Renal cortex interstitium (tissue), 11 donors: ENCODE results near the gene AFTPH. TPM values are rescaled to one million over a fixed set of nuclear protein-coding genes. Genes with fewer than 3 reads are reported as not detected.

Experiments used
- DNase-seq, 11 donors: peaks; one replicate each; pipeline ENCODE4 v3.0.0-alpha.2; 2013; ENCODE audit warnings: low read depth in 9 of 11, low spot score in 4 of 11; ENCODE audit errors: extremely low read depth in 1 of 11
- polyA plus RNA-seq, 3 donors: library from polyadenylated mRNA; unstranded; fragments of 120-200 nt; gene quantifications; one replicate each; pipeline ENCODE4 v1.2.1, GENCODE V29; 2013; ENCODE audit not compliant: insufficient read length in 3 of 3

AFTPH gene
- polyA plus RNA-seq, 3 donors, result 62.6 to 83.4 (median 68.0) TPM

GRCh38 chr2:64601034-64601754 lies 77.1 kb downstream of the AFTPH start:
- DNase-seq, result no peak

DNA sequence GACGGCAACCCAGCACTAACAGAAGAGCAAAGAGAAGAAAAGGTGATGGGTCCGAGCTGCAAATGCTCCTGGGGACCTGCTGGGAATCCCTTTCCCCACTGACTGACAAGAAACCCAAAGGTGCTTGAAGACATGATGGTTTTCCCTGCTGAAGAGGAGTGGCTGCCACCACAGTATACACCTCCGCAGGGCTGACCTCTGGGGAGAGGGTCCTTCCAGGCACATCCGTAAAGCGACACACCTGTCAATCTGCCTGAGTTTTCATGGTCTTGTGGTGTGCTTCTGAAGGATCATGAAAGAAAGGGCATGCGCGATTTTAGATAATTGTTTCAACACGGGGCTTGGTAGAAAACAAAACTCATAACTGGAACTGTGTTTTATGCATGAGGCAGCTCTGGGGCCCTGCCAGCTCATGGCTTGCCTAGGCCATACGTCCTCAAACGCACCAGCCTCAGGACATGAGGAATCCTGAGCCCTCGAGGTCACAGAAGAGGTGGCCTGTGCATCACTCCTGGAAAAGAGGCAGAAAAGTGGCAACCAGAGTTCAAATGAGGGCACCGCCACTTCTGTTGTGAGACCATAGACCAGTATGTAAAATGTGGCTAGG lies 77.8 kb downstream of the AFTPH start:
- DNase-seq, result no peak

DNA sequence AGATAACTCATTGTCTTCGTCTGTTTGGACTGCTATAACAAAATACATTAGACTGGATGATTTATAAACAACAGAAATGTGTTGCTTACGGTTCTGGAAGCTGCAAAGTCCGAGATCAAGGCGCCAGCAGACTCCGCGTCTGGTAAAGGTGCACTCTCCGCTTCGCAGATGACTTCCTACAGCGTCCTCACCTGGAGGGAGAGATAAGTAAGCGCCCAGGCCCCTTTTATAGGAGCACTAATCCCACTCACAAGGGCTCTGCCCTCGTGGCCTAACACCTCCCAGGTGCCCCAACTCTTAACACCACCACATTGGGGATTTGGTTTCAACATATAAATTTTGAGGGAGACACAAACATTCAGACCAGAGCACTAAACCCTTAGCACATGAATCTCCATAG lies 78.3 kb downstream of the AFTPH start:
- no peak for DNase-seq

DNA sequence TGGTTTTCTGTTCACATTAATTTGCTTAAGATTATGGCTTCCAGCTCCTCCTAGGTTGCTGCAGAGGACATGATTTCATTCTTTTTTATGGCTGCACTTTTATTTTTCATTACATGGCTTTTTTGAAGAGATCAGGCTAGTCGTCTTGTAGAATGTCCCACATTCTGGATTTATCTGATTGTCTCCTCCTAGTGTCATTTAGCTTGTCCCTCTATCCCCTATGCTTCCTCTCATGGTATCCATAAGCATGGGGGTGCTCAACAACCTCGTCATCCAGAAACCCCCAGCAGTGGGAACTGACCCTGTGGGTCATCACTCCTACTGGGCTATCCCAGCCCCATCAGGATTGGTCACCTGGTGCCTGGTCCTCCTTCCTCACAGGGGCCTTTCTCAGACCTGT lies 80.0 kb downstream of the AFTPH start:
- DNase-seq, result no peak

DNA sequence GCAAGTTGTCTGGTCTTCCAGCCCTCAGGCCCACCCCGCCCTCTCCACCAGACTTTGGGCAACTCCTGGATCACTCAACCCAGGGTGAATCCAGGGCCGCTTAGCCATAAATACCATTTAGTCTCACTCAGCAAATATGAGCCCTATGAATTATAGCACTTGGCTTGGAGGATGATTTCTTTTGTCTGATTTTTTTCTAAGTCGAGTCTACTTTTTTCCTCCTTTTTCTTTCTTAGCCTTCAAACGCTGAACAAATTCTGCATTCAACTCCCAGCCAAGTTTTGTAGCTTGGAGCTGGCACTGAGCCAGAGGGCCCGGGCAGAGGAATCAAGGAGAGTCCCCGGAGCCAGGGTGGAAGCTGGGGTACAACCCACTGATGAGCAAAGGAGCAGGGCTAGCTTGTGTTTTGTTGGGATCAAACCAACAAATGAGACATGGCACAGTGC lies 80.9 kb downstream of the AFTPH start:
- DNase-seq, result no peak

DNA sequence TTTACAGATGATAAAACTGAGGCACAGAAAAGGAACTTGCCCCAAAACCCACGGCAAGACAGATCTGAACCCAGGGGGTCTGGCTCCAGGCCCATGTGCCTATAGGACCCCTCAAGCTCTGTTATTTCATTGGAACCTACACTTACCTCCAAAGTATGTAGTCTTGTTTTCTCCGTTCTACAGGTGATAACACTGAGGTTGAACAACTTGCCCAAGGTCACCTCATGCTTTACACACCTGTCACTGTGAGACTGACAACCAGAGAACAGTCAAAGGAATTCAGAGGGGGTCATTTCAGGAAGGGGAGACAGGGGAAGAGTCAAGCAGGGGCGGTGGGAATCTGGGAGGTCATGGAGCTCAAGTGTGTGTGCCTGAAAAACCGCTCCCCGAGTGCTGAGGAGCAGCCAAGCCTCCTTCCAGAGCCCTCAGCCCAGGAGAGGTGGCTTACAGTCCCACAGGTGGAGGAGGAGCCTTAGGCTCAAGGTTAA lies 81.9 kb downstream of the AFTPH start:
- DNase-seq, result no peak

DNA sequence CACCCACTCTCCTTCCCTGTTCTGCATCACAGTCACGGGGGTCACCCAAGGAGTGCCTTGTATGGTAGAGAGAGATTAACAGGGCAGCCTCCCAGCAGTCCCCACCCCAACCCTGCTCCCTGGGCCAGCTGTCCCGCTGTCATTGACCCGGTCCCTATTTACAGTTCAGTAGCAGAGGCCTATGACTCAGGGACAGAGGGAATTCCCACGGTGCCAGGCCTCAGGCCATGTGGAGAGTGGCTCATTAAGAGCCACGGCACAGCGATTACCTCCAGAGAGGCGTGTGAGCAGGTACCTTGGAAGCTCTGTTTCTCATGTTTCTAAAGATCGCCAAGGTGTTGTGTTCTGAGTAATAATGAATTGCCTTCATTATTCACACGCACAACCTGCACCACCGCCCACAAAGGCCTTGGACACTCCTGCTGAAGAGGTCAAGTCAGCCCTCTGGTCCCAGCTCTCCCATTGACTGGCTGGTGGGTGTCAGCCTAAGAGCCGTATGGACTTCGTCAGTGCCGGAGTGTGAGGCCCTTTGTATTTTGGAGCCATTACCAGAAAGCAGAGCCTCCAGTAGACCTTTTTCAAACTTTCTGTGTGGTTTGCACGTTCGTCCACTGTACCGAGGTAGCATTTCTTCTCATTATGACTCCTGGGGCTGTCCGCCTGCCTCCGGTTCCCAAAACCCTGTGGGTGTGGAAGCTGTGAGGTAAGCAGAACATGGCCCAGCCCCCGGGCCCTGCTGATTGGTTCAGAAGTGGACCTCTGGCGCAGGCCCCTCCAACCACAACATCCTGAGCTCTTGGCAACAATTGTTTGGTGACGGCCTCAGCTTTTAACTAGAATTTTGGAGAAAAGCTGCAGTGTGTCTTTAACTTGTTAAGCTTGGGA lies 82.6 kb downstream of the AFTPH start:
- peak in 3 of 11 donors; percentile 63 to 68 (median 67) for DNase-seq

GRCh38 chr2:64607381-64608304 lies 83.5 kb downstream of the AFTPH start:
- no peak for DNase-seq

DNA sequence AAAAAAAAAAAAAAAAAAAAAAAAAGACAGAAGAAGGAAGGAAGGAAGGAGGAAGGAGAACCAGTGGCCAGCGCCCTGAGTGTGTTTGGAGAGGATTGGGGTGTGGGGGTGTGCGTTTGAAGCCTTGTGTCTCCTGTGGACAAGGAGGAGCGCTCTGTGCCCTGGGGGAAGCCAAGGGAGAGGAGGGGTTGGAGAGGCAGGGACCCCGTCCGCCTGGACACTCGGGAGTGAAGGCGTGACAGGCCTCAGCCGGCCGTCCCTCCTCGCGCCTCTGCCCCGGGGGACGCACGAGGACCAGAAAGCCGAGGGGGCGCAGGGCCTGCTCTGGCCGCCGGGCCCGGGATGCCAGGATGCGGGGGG lies 84.7 kb downstream of the AFTPH start:
- DNase-seq, result no peak

DNA sequence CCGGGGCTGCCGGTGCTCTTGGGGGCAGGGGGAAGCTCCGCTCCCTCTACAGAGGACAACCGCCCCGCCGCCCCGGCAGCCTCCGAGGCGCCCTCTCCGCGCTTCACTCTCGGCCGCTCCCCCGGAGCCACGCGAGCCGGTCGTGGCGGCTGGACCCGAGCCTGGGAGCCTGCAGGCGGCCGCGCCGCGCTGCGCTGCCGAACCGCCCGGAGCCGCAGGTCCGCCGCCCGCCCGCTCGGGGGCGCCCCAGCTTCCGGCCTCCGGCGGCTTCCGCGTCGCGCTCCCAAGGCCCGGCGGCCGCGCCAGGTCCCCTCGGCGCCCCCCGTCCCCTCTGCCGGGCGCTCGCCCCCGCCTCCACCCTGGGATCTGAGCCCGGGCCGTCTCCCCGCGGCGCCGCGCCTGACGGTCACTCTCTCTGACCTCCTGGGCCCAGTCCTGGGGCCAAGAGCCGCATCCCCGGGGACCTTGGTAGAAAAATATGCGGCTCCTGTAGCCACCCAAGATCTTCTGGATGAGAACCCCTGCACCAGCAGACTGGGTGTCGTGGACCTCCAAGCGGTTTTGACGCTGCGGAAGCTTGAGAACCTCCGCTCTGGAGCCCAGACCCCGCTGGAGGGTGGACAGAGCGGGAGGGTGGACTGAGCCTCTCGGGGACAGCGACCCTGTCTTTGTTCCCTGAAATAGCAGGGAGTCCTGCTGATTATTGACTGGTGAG lies 85.3 kb downstream of the AFTPH start:
- no peak for DNase-seq

GRCh38 chr2:64609942-64610281 lies 85.8 kb downstream of the AFTPH start:
- DNase-seq, result no peak

GRCh38 chr2:64610316-64610855 lies 86.3 kb downstream of the AFTPH start:
- no peak for DNase-seq

GRCh38 chr2:64612575-64613195 lies 88.6 kb downstream of the AFTPH start:
- no peak for DNase-seq

DNA sequence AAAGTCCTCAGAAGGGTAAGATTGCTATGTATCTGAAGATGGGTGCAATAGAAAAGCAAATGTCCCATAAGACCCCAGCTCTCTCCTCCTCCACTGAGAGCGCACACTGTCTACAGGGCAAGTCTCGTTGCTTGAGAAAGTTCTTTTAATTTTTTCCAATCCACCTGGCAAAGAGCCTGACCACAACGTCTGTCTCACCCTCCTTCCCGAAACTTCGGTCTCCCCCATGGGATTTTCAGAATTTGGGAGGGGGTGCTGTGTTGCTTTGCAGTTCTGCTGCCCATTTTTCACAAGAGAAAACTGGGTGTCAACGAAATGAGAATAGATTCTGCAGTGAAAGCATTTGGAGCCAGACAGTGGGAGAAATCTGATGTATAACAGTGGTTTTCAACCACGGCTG lies 89.1 kb downstream of the AFTPH start:
- DNase-seq, result no peak

DNA sequence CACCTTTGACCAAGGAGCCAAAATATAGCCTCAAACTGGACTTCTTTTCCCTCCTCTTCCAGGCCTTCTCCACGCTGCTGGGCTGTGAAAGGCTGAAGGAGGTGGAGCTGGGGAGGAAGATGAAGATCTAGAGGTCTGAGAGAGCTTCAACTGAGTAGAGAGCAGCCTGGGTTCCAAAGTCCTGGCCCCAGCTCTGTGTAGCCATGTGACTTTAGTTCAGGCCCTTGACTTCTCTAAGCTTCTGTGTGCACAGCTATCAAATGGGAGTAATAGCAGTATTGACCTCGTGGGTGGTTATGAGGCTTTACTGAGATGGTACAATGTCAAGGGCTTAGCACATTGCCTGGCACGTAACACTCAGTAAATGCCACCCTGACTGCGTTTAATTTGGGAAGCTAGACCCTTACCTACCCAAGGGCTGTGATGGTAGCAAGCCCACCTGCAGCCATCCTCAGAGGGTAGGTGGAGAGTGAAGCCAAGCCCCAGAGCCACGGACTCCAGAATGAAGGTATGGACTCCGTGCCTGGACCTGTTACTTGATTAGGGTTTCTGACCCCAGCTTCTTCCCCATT lies 91.2 kb downstream of the AFTPH start:
- DNase-seq, result no peak

DNA sequence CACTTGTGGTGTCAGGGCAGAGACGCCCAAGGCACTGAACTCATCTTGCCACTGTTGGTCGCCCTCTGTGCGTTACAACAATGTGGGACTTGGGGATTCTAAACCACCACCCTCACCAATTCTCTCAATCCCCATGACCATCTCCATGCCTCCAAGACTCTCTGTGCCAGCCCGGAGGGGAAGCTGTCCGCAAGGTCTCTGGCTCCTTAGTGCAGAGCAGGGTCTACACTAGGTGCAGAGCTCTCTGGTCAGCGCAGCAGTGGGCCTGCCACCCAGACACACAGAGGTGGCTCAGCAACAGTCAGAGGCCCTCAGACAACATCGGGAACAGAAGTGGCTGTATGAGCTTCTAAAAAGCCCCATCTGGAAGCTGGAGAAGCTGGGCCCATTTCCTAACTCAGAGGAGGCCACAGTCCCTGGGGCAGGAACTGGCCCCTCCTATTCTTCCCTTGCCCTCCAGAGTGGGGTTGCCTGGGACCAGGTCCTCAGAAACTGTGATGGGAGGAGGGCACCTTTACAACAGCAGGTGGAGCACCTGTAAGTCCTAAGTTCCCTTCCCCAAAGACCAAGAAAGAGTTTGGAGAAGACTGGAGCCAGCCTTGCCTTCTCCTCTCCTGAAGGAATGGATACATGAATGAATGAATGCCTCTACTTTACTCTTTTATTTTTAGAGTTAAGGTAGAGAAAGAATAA lies 91.9 kb downstream of the AFTPH start:
- DNase-seq, result no peak

DNA sequence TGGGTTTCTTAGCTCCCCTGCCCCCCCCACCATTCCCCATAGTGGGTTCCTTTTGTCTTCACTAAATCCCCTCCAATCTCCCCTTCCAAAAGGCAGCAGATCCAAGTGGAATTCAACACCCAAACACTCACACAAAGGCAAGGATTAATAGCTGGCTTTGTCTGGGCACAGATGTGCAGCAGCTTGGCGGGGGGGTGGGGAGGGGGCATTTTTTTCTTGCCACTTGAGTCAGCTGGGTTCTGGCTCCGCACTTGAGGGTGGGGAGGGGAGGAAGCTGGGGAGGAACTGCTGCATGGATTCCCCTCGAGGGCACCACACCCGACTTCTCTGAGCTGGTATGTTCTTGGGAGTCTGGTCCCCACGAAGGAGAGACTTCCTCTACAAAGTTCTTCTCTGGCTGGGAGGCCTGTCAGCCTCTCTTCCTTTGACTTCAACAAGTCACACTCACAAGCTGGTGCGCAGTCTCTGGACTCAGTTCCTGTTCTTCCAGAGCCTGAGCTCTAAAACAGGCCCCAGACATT lies 93.6 kb downstream of the AFTPH start:
- no peak for DNase-seq
